Amygdala (tissue), 56 donors: ENCODE results near the gene CARNS1.

Experiments used
- DNase-seq, 56 donors: peaks; one replicate each; lab custom pipeline; 2025; lab: John Stamatoyannopoulos, UW

Gene CARNS1, protein sequence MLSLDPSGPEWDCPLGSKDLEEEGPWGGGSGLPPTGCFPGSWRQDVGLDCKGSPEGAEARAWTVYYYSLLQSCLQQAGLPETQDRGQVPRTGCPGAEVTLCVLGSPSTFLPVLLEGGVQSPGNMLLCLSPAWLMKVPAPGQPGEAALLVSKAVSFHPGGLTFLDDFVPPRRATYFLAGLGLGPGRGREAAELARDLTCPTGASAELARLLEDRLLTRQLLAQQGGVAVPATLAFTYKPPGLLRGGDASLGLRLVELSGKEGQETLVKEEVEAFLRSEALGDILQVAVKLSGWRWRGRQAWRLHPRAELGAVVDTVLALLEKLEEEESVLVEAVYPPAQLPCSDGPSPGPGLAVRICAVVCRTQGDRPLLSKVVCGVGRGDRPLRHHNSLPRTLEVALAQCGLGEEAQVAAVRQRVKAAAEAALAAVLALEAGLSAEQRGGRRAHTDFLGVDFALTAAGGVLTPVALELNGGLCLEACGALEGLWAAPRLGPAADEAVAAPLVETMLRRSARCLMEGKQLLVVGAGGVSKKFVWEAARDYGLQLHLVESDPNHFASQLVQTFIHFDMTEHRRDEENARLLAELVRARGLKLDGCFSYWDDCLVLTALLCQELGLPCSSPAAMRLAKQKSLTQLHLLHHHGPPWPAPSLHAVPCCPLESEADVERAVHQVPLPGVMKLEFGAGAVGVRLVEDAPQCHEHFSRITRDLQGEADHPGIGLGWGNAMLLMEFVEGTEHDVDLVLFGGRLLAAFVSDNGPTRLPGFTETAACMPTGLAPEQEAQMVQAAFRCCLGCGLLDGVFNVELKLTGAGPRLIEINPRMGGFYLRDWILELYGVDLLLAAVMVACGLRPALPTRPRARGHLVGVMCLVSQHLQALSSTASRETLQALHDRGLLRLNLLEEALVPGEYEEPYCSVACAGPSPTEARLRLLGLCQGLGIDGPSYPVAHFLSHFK

DNA sequence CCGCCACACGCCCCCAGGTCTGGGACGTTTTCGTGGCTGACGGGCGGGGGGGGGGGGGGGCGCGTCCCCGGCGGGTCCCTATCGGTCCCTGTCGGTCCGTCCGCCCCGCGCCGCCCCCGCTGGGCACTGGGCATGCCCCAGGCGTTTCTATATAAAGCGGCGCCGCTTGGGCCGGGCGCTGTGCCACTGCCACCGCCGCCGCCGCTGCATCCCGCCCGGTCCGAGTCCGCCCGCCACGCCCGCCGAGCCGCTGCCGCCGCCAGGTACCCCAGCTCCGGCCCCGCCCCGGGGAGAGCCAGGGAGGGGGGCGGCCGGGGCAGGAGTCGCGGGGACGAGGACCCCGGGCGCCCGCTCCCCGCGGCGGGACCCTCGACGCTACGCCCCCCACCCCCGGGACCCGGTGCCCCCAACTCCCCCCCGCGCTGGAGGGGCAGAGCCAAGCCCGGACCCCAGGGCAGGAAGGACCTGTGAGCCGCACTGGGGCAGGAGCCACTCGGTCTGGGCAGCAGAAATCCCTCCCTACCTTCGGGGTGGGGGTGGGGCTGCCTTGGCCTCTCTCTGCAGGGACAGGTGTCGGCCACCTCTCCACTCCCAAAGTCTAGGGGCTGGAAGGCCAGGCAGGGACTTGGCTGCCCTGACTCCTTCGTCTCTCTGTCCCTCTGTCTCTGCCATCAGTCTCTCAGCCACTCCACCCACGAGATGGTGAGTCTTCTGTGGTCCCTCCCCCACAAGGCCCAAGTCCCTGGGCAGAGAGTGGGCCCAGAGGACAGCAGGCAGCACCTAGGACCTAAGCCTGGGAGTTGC is at the start of gene CARNS1:
CARNS1 (plus strand) TSS at position 178 of the 804 bp plus-strand sequence; CDS start at position 700, 522 bp downstream.
- peak in 36 of 56 donors; percentile 25 to 89 (median 74) for DNase-seq

DNA sequence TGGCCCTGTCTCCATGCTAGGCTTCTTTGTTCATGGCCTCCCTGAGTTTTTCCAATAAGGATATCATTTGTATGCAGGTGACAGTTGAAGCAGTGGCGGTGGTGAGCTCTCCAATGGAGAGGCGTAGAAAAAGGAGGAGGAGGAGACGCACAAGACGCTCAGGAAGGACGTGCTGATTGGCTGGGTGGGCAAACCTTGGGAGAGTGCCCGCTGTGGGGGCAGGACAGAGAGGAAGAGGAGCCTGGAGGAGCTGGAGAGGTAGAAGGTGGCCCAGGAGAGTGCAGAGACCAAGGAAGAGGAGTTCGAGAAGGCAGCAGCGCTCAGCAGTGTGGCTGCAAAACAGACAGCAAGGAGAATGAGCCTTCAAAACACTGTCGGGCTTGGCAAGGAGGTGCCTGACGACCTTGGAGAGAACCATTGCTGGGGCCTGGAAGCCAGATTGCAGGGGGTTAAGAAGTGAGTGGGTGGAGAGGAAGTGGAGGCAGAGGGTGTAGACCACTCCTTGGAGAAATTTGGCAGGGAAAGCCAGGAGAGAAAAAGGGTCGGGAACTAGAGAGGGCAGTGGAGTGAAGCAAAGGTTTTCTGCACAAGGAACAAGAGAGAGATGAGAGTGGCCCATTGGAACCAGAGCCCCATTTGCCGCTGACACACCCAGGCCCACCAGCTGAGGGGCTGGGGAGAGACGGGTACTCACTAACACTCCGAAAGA is 49.6 kb upstream of the CARNS1 start:
- DNase-seq, result no peak

DNA sequence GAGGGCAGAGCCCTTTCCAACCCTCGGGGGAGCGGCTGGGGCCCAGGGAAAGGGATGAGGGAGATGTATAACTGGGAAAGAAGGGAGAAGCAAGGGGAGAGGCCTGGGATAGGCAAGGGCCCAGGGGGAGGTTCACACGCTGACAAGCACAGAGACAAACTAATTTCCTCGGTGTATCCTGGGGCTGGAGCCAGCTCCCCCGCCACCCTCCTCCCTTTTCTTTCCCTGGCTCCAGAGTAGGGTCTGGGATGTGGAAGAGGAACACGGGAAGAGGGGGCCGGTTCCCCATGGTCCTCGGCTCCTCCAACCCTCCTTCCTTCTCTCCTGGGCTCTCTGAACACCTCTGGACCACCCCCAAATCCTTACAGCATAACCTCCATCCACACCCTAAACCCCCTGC is 48.9 kb upstream of the CARNS1 start:
- no peak for DNase-seq

DNA sequence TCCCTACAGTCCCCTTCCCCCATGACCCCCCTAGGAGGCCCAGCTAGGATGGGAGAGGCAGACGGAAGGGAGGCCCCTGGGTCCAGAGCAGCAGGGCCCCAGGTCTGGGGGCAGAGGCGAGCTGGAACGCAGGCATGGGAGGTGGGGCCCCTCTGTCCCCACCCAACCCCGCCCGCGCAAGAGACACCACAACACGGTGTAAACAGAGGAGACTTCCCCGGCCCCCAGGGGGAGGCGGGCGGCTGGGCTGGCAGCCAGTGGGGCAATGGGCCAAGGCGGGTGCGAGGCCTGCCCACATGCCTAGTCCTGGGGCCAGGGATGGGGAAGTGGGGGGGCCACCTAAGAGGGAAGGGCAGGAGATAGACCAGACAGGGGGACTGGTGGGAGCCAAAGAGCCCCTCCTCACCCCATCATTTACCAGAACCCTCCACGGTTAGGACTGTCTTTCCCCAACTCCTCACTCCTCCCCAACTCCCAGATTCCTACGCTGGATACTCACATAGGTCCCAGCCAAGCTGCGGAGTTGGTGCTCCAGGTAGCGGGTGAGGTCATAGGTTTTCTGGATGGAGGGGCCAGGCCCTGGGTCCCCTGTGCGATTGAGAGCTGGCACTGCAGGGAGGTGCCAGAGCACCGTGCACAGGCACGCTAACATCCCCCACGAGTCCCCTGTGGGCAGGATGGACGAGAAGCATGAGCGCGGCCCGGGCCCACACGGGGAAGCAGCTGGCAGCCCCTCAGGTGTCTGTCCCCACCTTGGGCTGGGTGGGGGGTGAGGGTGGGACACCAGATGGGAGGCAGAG is 48.3 kb upstream of the CARNS1 start:
- no peak for DNase-seq

DNA sequence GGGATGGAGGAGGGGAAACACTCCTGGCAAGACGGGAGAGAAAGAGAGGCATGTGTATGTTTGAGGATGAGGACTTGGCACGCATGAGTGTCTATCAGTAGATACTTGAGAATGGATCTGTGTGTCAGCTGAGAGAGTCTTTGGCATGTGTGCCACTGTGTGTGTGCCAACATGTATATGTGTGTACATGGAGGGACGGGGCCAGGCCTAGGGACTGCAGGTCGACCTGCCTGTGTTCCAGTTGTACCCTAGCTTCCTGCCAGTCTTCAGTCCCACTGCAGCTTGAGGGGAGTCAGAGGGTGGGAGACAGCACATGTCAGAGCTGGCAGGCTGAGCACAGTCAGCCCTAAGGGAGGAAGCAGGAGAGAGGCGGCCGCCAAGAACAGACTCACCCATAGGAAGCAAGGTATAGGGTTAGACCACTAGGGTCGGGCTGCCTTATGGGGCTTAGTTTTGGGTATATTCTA is 47.7 kb upstream of the CARNS1 start:
- no peak for DNase-seq

DNA sequence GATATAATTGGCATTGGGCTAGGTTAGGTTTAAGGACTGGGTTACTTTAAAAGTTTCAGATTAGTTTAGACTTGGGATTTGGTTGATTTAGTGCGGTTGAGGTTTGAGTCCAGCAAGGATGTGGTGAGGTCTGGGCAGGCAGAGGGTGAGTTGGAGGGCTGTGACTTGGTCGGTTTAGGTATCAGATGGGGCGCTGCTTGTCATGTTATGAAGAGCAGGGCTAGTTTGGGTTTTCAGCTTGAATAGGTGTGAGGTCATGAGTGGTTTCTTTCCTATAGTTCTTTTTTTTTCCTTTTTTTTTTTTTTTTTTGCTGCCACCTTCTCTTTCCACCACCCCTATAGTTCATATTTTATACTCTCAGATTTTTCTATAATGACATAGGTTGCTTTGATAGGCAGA is 46.9 kb upstream of the CARNS1 start:
- no peak for DNase-seq

DNA sequence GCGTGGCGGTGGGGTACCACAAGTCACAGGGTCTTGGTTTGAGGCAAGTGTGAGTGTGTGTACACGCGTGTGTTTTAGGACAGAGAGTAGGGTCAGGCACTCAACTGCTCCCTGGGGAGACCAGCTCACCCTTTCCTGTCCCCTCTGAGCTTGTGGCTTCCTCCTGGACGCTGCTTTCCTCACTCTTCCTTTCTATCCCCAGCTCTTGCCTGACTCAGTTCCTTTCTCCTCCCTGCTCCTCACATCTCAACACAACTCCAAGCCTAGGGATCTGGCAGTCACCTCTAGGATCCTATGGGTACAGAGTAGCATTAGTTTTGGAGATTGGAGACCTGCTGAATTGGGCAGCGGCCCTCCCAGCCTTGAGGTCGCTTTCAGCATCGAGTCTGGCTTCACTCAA is 46.2 kb upstream of the CARNS1 start:
- DNase-seq, result no peak

DNA sequence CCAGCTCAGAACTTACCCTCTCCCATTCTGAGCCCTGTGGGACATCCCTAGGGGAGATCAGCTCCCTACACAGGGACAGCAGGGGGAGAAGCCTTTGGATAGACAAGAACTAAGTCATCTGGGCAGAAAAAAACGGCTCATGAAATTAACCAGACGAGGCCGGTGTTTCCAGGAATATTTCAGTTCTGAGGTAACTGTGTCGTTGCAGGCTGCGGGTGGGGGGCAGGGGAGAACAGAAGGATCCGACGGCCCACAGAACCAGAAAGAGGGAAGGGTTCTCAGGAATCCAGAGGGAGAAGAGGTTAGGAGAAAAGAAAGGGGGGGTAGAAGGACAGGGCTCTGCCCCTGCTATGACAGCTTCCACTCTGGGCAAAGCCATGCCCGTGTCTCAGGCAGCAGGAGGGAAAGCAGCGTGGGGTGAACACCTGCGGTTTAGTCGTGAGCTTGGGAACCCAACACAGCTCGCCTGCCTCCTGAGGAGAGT is 45.6 kb upstream of the CARNS1 start:
- no peak for DNase-seq

DNA sequence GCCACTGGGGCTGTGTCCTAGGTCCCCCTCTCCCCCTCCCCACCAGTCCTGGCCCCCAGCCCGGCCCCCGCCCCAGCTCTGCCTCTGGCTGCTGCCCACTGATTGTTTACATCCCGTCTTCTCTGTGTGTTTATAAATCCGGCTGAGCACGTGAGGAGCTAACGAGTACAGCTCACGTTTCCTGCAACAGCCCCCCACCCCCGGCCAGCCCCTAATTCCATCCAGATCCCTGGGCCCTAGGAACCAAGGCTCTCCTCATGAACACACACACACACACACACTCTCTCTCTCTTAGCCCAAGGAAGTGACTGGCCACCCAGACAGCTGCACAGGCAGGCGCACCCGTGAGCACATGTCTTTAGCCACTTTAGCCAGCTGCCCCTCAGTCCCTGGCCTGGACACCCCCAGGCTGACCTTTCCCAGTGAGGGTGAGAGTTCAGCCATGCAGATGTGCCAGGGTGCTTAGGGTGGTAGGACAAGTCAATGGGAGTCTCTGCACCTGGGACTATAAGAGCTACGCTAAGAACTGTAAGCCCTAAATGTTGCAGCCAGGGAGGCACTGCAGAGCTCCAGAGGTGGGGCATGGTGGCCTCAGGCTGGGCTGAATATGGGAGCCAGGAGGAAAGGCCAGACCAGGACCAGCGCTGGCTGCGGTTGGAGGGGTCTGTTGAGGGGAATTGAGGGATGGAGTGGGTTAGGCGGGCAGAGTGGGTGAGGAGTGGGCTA is 45.0 kb upstream of the CARNS1 start:
- DNase-seq, result no peak

DNA sequence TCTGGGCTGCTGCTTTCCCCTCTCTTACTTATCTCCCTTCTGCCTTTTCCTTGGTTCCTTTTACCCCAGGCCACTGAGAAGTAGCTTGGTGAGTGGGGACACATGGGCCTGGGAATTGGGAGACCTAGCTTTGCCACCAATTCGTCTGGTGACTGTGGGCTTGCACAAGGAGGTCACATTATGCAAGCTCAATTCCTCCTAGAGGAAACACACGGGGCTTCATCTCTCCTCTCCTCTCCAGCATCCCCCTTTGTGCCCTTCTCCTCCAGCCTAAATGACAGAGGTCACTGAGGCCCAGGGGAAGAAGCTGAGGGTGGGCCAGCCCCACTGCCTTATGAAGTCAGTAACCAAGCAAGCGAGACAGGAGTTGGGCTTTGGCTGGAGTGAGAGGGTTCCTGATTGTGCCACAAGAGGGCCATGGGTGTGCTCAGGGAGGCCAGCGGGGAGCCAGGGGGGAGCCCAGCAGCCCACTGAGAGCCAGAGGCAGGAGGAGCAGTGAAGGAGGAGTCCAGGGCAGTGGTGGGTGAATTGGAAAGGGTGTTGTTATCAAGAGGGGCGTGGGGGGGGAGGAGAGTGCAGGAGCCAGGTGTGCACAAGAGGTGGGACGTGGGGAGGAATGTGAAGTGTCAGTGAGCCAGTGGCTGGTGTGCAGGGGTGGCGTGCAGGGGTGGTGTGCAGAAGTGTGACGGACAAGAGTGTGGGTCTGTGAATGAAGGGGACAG is 44.1 kb upstream of the CARNS1 start:
- no peak for DNase-seq

DNA sequence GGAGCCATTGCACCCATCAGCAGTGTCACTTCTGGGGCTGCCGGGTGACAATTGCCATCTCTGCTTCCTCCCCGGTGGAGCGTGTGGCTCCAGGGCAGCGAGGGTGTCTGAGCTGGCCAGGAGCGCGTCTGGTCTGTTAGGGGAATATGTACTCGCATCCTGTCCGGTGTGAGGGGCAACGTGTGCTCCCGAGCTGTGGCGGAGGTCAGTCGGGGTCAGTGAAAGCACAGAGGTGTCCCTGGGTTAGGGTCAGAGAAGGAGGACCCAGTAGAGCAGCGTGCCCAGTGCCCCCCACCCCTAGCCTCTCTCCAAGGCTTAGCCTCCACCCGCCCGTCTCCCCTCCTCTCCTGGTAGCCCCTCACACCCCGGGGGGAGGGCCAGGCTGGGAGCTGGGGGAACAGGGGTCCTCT is 43.6 kb upstream of the CARNS1 start:
- no peak for DNase-seq

DNA sequence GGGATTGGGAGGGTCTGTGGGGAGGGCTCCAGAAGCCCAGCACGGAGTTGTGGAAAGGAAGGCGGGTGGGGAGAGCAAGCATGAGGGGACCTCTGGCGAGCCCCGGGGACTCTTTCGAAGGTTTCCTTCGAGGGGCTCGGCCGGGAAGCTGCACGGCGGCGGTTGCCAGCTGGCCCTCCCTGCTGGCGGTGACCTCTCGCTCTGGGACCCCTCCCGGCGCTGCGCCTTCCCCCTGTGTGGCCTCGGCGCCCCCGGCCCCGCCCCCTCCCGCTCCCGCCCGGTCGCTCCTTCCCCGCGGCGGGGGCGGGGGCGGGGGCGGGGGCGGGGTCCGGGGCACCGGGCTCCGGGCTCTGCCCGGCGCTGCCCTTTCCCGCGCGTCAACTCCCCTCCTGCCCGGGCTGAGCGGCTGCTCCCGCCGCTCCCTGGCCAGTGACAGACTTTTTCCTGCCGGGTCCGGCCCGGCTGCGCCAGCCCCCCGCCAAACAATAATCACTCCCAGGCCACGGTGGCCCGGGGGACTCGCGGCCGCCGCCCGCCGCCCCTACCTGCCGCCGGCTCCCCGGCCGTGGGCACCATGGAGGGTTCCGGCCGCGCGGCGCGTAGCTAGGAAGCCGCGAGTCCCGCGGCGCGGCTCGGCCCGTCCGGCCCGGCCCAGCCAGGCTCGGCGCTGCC is 43.0 kb upstream of the CARNS1 start:
- DNase-seq, result peak in 1 of 56 donors; percentile 41

DNA sequence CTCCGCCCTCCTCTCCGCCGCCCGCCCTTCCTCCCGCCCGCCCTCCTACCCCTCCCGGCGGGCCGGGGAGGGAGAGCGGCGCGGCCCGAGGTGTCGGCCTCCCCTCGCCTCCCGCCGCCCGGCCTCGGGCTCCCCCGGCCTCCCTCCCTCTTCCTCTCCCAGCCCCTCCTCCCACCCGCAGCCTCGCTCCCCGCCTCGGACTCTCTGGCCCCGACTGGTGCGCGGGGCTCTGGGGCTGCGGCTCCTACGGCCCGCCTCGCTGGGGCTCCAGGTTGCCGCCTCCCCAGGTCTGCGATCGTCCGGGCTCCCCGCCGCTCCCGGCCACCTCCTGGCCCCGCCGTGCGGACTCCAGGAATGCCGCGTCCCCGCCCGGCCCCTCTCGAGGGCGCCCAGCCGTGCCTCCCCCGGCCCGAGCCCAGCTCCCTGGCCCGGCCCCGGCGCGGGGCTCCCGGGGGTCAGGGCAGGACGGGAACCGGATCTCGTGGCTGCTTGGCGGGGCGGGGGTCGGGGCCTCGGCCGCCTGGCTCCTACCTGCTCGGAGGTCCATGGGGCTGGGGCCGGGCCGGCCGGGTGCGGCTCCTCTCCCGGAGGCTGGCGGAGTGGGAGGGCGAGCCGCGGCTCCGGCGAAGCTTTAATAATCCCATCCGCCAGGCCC is 42.4 kb upstream of the CARNS1 start, which contains the start of gene CLCF1:
CLCF1 (minus strand) TSS at position 606 of the 655 bp plus-strand sequence; CDS start at position 547, 59 bp downstream.
- peak in 2 of 56 donors; percentile 20 to 28 for DNase-seq

DNA sequence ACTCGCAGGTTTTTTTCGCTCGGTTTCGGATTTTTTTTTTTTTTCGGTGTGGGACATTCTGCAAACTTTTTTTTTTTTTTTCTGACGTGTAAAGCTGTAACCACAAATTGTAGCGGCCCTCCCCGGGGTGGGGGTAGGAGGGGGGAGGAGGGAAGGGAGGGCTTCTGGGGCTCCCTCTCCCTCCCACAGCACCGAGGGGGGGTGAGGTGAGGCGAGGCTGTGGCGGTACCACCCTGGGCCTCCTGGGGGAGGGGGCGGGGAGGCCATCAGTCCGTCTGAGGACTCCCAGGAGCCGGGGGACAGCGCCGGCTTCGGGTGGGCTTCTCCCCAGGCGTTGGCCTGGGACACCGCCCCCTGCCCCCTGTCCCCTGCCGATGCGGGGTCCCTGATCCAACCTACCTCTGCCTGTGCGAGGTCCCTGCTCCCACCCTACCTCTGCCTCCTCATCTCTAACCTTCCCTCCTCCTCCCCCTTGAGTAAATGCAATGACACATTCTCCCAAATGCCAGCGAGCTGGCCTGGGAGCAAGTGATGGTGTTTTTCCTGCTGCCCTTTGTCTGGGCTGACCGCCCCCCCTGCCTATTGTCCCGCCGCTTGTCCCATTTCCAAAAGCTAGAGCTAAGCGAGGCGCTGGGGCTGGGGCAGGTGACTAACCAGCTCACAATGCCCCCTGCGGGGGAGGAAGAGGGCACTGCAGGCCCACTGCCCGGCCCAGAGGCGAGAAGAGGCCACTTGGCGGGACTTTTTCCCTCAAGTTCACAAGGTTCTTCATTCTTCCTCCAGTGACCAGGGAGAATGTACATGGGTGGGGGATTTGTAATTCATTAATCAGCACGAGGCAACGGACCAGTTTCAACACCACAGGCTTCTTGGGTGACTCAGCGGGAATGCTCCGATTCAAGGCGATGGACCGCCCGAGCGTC is 41.6 kb upstream of the CARNS1 start:
- peak in 15 of 56 donors; percentile 14 to 64 (median 33) for DNase-seq
